ENCODE measurements around the gene VPS39.

- TF ChIP-seq CTCF (conservative IDR thresholded peaks at IDR 0.05; ENCODE audit: low read length) (no peak), EZH2phosphoT487 (IDR thresholded peaks at IDR 0.05; ENCODE audit: borderline replicate concordance) (no peak)
Measured at GRCh38 chr15:42206406-42206805, 1.7 kb downstream of the VPS39 start.

All from Loucy (cell line).